LNCAP (cell line): Measurements from ENCODE around the gene LCN15.

Experiments used
- TF ChIP-seq, protein P1 (sequence below): fragments of 450-650 bp; IDR thresholded peaks from 2 replicates; pipeline ENCODE4 v1.5.1; 2017; ENCODE audit warnings: mild to moderate bottlenecking

Gene LCN15

DNA sequence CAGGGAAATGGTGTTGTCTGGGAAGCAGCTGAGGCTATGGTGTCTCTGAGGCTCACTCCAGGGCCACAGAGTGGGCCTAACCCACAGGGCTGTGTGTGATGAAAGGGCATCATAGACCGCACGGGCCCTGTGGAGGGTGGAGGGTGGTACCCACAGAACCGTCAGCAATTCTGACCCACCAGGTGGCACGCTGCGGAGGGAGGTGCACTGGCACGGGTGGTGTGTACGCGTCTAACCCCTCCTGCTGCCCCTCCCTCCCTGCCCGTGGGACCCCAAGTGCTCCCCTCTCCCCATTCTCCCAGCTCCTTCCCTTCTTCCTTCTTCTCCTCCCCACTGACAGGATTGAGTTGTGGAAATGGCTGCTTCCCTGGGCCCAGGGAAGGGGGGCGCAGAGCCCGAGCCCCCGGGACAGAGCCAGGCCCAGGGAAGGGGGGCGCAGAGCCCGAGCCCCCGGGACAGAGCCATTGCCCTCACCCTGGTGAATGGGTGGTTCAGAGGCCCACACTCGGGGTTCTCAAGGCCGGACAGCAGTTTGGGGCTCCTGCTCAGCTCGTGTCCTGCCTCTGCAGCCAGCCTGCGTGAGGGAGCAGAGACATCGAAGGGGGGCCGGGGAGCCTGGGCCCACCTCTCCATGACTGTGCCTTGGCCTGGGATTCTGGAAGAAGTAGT is 28.4 kb downstream of the LCN15 start:
- TF ChIP-seq, protein P1, sequence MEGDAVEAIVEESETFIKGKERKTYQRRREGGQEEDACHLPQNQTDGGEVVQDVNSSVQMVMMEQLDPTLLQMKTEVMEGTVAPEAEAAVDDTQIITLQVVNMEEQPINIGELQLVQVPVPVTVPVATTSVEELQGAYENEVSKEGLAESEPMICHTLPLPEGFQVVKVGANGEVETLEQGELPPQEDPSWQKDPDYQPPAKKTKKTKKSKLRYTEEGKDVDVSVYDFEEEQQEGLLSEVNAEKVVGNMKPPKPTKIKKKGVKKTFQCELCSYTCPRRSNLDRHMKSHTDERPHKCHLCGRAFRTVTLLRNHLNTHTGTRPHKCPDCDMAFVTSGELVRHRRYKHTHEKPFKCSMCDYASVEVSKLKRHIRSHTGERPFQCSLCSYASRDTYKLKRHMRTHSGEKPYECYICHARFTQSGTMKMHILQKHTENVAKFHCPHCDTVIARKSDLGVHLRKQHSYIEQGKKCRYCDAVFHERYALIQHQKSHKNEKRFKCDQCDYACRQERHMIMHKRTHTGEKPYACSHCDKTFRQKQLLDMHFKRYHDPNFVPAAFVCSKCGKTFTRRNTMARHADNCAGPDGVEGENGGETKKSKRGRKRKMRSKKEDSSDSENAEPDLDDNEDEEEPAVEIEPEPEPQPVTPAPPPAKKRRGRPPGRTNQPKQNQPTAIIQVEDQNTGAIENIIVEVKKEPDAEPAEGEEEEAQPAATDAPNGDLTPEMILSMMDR, result no peak

DNA sequence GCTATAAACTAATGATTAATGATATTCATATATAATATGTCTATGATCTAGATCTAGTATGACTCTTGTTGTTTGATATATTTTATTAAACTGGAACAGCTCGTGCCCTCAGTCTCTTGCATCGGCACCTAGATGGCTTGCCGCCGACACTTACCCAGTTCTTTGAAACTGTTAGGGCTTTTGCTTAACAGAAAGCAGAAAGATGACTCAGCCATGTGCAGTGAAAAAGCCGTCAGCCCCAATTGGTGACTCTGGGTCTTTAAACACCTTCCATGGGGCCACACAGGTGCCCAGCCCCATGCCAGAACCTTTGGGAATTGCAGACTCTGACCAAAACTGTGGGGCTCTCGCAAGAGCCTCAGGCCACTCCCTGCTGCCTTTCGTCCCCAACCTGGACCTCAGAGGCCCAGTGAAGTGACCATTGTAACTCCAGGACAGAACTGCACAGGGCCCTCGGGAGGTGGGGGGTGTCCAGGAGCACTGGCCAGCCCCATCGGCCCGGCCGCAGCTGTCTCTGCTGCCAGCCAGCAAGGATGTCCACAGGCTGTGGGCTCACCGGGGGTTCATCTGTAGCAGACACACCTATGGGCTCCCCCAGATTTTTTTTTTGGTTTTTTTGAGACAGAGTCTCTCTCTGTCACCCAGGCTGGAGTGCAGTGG is 29.4 kb downstream of the LCN15 start:
- TF ChIP-seq, protein P1, result no peak

DNA sequence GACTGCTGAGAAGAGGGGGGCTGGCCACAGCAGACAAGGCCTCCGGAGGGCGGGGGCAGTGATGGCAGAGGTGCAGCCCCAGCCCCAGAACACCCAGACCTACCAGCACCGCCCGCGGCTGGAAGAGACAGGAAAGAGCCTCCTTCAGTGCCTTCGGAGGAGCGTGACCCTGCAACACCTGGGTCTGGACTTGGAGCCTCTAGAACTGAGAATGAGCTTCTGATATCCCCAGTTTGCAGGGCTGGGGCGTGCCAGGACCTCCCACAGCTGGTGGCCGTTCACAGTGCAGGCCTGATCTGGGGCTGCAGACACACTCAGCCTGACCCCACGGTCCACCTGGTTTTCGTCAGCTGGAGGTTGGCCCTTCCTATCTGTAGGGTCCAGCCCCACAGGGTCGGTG is 30.7 kb downstream of the LCN15 start:
- TF ChIP-seq, protein P1, result no peak

DNA sequence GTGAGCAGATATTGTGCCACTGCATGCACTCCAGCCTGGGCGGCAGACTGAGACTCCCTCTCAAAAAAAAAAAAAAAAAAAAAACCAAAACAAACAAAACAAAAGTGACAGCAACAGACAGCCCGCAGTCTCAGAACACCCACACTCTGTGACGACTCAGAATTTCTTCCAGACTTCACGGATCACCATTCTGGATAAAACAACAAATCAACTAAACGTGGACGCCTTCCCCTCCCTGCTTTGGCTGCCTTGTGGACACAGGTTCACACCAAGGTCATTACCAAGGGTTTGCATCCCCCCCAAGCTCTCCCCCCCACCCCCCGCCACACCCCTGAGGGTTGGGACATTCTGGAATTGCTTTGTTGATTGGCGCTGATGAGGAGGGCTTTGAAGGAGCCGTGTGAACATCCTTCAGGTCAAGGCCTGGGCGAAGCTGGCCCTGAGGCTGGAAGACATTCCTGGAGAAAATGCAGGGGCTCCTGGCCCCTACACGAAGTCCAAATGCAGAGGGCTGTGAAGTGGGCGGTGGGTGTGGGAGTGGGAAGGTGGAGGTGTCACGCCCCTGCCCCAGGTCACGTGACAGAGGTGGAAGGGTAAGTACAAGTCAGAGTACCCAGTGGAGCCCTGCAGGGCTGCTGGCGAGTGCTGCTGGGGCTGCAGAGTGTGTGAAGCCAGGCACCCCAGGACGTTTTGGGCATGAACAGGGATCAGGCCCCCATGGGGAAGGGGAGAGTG is 31.7 kb downstream of the LCN15 start:
- TF ChIP-seq, protein P1, result no peak

DNA sequence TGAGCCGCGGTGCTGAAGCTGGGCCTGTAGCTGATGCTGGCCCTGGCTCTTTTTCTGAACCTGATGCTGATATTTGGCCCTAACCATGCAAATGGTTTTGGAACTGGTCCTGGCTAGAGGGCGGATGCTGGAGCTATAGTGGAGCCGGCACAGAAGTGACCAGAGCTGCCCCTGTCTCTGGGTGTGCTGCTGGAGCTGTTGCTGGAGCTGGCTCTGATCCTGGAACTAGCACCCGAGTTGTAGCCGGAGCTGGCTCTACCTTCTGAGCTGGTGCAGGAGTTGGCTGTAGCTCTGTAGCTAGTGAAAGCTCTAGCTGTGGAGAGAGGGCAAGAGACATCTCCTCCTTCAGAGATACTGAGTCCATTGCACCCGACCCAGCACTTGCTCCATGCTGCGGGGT is 34.4 kb downstream of the LCN15 start:
- TF ChIP-seq, protein P1, result no peak

DNA sequence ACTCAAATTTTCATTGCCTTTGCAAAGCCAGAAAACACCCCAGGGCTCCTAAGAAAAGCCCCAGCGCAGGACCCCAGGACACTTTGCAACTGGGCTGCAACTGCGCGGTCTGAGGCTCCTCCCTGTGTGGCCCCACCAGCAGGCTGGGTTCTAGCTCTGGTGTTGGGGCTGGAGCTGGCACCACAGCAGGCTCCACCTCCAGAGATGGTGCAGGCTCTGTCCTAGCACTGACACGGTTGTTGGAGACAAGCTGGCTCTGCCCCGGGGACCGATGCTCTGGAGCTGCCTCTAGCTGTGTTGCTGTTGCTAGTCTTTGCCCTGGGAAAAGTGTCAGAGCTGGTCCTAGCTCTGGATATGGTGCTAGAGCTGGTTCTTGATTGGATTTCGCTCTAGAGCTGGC is 35.2 kb downstream of the LCN15 start:
- TF ChIP-seq, protein P1, result no peak

DNA sequence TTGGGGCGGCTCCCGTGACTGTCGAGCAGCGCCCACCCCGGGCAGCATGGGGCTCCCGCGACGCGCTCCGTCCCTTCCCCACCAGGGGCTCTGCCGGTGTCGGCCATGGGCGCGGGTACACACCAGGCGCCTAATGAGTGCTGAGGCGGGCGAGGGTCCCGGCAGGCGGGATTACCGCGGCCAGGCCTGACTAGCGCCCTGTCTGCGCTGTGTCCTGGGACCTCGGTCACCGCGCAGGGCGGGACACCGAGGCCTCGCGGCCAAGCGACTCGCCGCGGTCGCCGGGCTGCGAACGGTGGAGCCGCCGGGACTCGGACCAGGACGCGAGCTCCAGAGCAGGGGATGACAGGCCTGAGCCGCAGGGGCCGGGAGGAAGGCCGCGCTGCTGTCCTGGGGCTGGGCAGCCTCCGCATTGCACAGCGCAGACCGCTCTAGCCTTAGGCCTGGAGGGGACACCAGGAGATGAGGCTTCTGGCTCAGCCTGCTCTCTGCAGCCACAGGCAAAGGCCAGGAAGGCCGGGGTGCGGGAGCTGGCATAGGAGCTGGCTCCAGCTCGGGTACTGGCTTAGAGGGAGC is 35.7 kb downstream of the LCN15 start:
- TF ChIP-seq, protein P1, result no peak
